ENCODE measurements around the gene CTNNA3.
"Not testable (repeated sequence)": the region's sequence is repeated elsewhere in the genome, so short reads cannot be mapped to it uniquely, and the experiment has no call there.

Gene CTNNA3

GRCh38 chr10:67602268-67602950 is 93.6 kb downstream of the CTNNA3 start:
- DNase-seq (ENCODE audit: low spot score): no peak

GRCh38 chr10:67599597-67599996 is 96.4 kb downstream of the CTNNA3 start:
- no peak for DNase-seq (ENCODE audit: low spot score)

GRCh38 chr10:67596641-67597040 is 99.4 kb downstream of the CTNNA3 start:
- DNase-seq (ENCODE audit: low spot score): no peak

- no peak for DNase-seq (ENCODE audit: low spot score)
These were observed 108.2 kb downstream of the CTNNA3 start for GRCh38 chr10:67587771-67588170.

GRCh38 chr10:67575532-67575931 is 120.5 kb downstream of the CTNNA3 start:
- no peak for DNase-seq (ENCODE audit: low spot score)

GRCh38 chr10:67573484-67573883 is 122.5 kb downstream of the CTNNA3 start:
- DNase-seq (ENCODE audit: low spot score): no peak

GRCh38 chr10:67571503-67571902 is 124.5 kb downstream of the CTNNA3 start:
- no peak for DNase-seq (ENCODE audit: low spot score)

GRCh38 chr10:67558311-67558710 is 137.7 kb downstream of the CTNNA3 start:
- not testable (repeated sequence) for DNase-seq (ENCODE audit: low spot score)

- no peak for DNase-seq (ENCODE audit: low spot score)
These were observed 142.7 kb downstream of the CTNNA3 start for GRCh38 chr10:67553254-67553653.

GRCh38 chr10:67550838-67551402 is 145.1 kb downstream of the CTNNA3 start:
- DNase-seq (ENCODE audit: low spot score): no peak

GRCh38 chr10:67550046-67550445 is 145.9 kb downstream of the CTNNA3 start:
- no peak for DNase-seq (ENCODE audit: low spot score)

GRCh38 chr10:67549390-67549789 is 146.6 kb downstream of the CTNNA3 start:
- no peak for DNase-seq (ENCODE audit: low spot score)

GRCh38 chr10:67541411-67541810 is 154.6 kb downstream of the CTNNA3 start:
- no peak for DNase-seq (ENCODE audit: low spot score)

GRCh38 chr10:67539312-67539711 is 156.7 kb downstream of the CTNNA3 start:
- DNase-seq (ENCODE audit: low spot score): no peak

- no peak for DNase-seq (ENCODE audit: low spot score)
These were observed 158.1 kb downstream of the CTNNA3 start for GRCh38 chr10:67537906-67538305.

GRCh38 chr10:67533376-67533775 is 162.6 kb downstream of the CTNNA3 start:
- DNase-seq (ENCODE audit: low spot score): no peak

GRCh38 chr10:67530990-67531389 is 165.0 kb downstream of the CTNNA3 start:
- not testable (repeated sequence) for DNase-seq (ENCODE audit: low spot score)

GRCh38 chr10:67527351-67527750 is 168.6 kb downstream of the CTNNA3 start:
- no peak for DNase-seq (ENCODE audit: low spot score)

GRCh38 chr10:67521546-67521945 is 174.4 kb downstream of the CTNNA3 start:
- DNase-seq (ENCODE audit: low spot score): no peak

- peak; percentile 28 for DNase-seq (ENCODE audit: low spot score)
These were observed 175.0 kb downstream of the CTNNA3 start for GRCh38 chr10:67520924-67521520.

- DNase-seq (ENCODE audit: low spot score): no peak
These were observed 176.6 kb downstream of the CTNNA3 start for GRCh38 chr10:67519434-67519833.

GRCh38 chr10:67518756-67519155 is 177.2 kb downstream of the CTNNA3 start:
- no peak for DNase-seq (ENCODE audit: low spot score)

GRCh38 chr10:67518043-67518442 is 178.0 kb downstream of the CTNNA3 start:
- DNase-seq (ENCODE audit: low spot score): no peak

- DNase-seq (ENCODE audit: low spot score): no peak
These were observed 189.3 kb downstream of the CTNNA3 start for GRCh38 chr10:67506757-67507091.
